HG03558 (cell line): ENCODE data around the gene FGFR3.

Experiments
- ATAC-seq: cut with Tn5 transposase; IDR thresholded peaks from one replicate; pipeline ENCODE4 v1.9.1; 2021; ENCODE audit warnings: moderate number of reproducible peaks; ENCODE audit not compliant: unreplicated experiment; ENCODE audit errors: extremely low read depth

Gene FGFR3

GRCh38 chr4:1768367-1769034 is 24.6 kb upstream of the FGFR3 start:
- ATAC-seq = no peak

- no peak for ATAC-seq
Observed at GRCh38 chr4:1769692-1770091, 23.4 kb upstream of the FGFR3 start.

DNA sequence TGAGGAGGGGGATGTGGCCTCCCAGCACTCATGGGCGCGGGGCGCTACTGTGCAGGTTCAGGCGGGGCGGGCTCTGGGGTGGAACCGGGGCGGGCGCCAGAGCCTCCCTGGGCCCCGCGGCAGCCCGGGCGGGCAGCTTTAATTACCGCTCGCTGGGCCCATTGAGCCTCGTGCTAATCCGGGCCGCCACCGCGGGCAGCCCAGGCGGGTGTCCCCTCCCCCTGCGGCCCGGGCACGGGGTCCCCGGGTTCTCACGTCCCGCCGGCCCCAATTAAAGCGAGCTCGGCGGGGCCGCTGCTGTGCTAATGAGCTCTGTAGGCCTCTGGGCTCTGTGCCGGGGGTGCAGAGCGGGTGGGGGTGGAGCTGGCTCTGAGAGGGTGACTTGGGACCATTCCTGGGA is 22.8 kb upstream of the FGFR3 start:
- ATAC-seq = no peak

DNA sequence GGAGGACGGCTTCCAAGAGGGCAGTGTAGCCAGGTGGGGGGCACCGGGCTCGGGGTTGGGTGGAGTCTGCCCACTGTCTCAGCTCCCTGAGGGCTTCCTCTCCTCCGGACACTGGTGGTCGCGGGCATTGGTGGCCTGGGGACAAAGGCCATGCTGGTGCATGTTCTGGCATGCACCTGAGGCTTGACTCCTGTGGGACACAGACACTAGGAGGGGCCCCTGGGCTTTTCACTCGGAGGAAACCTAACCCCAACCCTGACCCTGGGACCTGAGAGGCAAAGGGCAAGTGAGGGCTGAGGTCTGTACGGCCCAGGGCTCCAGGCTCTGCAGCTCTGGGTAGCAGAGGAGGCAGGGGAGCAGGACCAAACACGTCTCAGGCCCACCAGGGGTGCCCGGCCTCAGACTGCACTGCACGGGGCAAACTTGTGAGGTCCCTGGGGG is 22.3 kb upstream of the FGFR3 start:
- ATAC-seq = no peak

- no peak for ATAC-seq
Observed at GRCh38 chr4:1771555-1772305, 21.4 kb upstream of the FGFR3 start.

DNA sequence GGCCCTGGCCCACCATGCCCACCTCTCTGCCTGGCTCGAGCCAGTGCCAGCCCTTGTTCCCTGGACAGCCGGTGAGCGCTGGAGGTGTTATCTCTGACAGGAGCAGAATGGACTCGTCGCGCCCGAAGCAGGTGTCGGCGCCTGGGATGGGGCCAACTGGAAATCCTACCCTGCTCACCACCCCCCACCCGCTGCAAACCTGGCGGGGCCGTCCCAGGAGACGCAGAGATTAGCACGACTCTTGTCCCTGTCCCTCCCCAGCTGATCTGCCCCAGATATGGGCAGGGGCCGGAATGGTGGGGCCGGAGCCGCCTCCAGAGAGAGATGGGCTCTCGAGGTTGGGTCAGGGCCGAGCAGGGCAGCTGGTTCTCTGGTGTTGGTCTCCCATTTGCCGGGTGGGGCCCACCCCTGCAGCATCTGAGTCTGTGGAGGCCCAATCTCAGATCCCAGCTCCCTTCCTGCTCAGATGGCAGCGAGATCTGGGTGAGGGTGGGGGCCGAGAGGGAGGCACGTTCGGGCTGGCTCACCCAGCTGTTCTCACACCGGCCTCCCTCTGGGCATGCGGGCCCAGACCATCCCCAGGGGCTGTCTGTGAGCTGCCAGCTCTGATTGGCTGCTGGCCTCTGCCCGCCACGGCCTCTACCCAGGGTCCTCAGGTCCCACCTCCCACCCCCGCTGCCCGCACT is 20.1 kb upstream of the FGFR3 start:
- no peak for ATAC-seq

- no peak for ATAC-seq
Observed at GRCh38 chr4:1773754-1774153, 19.3 kb upstream of the FGFR3 start.

GRCh38 chr4:1775731-1776500 is 17.2 kb upstream of the FGFR3 start:
- ATAC-seq = no peak

GRCh38 chr4:1776521-1777161 is 16.5 kb upstream of the FGFR3 start:
- no peak for ATAC-seq

- ATAC-seq = no peak
Observed at GRCh38 chr4:1777822-1778641, 15.1 kb upstream of the FGFR3 start.

GRCh38 chr4:1778642-1779392 is 14.3 kb upstream of the FGFR3 start:
- no peak for ATAC-seq

- no peak for ATAC-seq
Observed at GRCh38 chr4:1779588-1780382, 13.3 kb upstream of the FGFR3 start.

DNA sequence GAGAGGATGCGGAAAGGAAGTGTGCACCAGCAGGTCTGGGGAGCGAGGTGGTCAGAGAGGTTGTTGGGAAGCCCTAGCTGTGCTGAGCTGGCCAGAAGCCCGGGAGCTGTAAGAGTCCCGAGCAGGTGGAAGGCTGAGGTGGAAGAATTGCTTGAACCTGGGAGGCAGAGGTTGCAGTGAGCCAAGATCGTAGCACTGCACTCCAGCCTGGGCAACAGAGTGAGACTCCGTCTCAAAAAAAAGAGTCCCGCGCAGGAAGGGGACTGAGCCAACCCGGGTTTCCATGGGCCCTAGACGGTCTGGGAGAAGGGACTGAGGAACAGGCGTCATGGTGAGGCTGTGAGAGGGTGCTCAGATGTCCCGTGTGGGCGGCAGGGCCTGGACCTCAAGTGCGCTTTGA is 12.7 kb upstream of the FGFR3 start:
- no peak for ATAC-seq

- ATAC-seq = no peak
Observed at GRCh38 chr4:1783015-1783414, 10.1 kb upstream of the FGFR3 start.

DNA sequence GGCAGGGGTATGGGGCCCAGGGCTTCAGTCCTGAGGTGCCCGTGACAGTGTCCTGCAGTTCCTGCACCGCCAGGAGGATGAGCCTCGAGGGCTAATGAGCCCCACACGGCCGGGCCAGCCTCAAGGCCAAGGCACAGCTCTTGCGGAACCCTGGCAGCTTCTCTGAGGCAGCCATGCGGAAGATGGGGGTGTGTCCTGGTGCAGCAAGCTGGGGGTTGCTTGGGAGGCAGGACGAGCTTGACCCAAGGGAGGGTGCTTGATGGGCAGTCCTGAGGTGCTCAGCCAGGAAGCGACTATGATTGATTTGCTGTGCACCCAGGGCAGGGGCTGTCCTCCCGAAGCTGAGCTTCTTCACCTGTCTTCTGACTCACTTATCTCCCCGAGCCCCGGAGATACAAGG is 9.1 kb upstream of the FGFR3 start:
- no peak for ATAC-seq

DNA sequence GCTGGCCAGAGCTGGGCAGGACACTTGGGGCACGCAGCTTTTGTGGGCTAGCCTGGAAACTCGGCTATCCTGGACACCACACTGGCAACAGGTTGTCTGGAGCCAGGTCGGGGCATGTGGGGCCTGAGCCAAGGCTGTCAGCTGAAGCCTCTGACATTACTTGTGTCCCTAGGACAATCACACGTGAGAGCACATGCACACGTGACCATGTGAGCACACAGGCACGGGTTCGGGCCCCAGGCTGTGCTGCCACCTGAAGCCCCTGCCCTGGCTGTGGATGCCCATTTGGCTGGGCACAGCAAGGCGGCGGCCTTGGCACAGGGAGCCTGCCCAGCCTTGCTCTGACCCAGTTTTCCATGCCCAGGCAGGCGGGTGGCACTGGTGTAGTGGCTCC is 8.7 kb upstream of the FGFR3 start:
- no peak for ATAC-seq

GRCh38 chr4:1784789-1785591 is 8.1 kb upstream of the FGFR3 start:
- ATAC-seq = no peak
